Stimulated activated CD4-positive, alpha-beta T cell treated with anti-CD3 and anti-CD28 coated beads, Interleukin-2, amount 100 ng/mL, for 24 hours (primary cell): ENCODE data around the gene OR14C36.
"Not testable (repeated sequence)": the region's sequence is repeated elsewhere in the genome, so short reads cannot be mapped to it uniquely, and the experiment has no call there.

ENCODE experiments used
- DNase-seq, 2 donors: peaks; one replicate each; pipeline ENCODE4 v3.0.0-alpha.2; 2020

Gene OR14C36

GRCh38 chr1:248348475-248348874 lies at the start of gene OR14C36:
OR14C36 (plus strand) TSS chr1:248348775; CDS start chr1:248348775, 0 bp downstream.
- DNase-seq: no peak

DNA sequence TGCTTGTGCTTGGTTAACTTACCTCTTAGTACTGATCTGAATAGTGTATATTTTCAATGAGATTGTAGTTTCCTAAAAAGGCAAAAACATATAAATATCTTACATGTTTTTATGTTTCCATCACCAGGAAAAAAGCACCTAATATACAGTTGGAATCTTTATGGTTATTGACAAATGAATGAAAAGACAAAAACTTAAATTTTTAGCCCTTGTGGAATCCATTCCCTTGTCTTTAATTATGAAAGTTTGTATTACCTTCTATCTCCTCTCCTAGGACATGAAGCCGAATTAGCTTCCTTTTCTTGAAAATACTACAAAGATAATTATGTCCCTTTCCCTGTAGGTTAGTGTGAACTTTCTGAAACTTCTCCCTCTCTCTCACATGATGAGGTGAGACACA lies 45.3 kb upstream of the OR14C36 start, which contains the start of gene OR2T12:
Gene OR2T12, minus strand, starts transcription at position 101 of the 400 bp plus-strand sequence. CDS start 7,846 bp downstream, outside the sequence.
- DNase-seq: no peak

DNA sequence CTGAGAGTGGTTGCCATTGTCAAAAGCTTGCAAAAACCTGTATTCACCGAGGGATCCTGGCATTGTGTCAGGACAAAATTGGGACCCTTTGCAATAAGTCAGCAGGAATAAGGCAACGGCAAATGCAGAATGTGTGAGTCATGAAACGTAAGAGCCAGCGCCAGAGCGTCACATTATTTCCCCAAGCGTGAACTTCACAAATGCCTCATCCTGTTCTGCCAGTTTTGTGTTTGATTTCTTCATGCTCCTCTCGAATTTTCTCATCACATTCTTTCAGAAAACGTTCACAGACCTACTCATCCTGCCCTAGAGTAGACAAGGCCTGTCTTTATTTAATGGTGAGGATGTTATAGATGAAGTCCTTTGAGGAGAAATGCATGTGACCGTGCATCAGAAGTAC lies 42.9 kb upstream of the OR14C36 start:
- not testable (repeated sequence) for DNase-seq

- DNase-seq: no peak
Measured at GRCh38 chr1:248306103-248306502, 42.5 kb upstream of the OR14C36 start.

DNA sequence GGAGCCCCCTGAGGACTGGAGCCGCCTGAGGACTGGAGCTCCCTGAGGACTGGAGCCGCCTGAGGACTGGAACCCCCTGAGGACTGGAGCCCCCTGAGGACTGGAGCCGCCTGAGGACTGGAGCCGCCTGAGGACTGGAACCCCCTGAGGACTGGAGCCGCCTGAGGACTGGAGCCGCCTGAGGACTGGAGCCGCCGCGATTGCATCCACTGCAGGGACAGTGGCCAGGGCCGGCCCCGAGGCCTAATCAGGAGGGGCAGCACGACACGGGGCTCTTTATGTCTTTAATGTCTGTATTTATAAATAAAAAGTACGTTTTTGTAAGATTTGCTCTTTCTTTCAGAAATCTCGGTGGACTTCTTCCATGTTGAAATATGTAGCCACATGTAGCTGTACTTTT lies 41.8 kb upstream of the OR14C36 start:
- DNase-seq: not testable (repeated sequence)

DNA sequence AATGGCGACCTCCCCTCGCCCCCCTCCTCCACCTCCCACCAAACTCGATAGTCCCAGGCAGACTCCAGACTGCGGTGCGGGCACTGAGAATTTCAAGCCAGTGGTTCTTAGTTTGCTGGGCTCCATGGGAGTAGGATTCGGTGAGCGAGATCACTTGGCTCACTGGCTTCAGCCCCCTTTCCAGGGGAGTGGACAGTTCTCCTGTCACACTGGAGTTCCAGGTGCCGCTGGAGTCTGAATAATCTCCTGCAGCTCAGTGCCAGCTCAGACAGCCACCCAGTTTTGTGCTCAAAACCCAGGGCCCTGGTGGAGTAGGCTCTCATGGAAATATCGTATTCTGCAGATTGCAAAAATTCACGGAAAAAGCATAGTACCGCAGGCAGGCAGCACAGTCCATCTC lies 31.8 kb upstream of the OR14C36 start:
- no peak for DNase-seq

GRCh38 chr1:248324468-248324867 lies 24.1 kb upstream of the OR14C36 start, which contains the start of gene OR2M7:
OR2M7 (minus strand) TSS chr1:248324568; CDS start chr1:248324568, 0 bp downstream.
- DNase-seq: no peak

DNA sequence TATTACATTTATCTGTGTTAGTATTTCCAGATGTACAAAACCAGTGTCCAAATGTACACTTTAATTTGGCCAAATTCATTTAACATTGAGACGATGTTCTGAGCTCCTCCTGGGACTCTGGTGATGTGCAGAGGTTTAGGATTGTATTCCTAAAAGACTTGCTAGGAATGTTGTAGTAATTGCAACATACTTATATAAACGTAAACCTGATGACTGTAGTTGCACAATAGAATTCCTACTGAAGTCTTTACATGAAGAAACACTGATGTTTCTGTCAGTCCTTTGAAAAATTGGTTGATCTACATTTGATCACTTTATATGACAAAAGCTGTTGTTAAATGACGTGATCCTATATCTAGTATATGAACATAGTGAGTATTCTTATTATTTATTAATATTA lies 5.1 kb upstream of the OR14C36 start:
- DNase-seq: no peak

- DNase-seq: no peak
Measured at GRCh38 chr1:248359415-248359814, 10.8 kb downstream of the OR14C36 start.

GRCh38 chr1:248361121-248361715 lies 12.6 kb downstream of the OR14C36 start, which contains the start of gene OR2T4:
OR2T4 (plus strand) TSS chr1:248361665; CDS start chr1:248361665, 0 bp downstream.
- no peak for DNase-seq

GRCh38 chr1:248366609-248367008 lies 18.0 kb downstream of the OR14C36 start:
- no peak for DNase-seq

- no peak for DNase-seq
Measured at GRCh38 chr1:248372394-248372793, 23.8 kb downstream of the OR14C36 start.

- DNase-seq: no peak
Measured at GRCh38 chr1:248373761-248374160, 25.2 kb downstream of the OR14C36 start.

DNA sequence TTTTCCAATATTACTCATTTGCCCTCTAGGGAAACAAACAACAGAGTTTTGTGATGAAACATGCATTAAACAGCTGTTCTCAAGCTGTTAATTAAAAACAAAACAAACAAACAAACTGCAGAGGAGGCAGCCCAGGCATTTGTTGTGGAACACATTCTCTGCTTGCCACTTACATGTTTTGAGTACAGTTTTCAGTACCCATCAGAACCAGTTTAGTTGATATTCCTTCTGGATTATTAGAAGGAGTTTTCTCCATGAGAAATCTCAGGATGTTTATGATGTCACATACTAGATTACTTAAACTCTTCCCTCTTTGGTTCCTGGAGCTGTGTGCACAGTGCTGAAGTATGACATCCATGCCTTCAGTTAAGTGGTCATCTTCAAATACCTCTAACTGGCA lies 26.9 kb downstream of the OR14C36 start, which contains the start of gene OR2T6:
Gene OR2T6, plus strand, starts transcription at position 301 of the 400 bp plus-strand sequence. CDS start 11,863 bp downstream, outside the sequence.
- DNase-seq: no peak

DNA sequence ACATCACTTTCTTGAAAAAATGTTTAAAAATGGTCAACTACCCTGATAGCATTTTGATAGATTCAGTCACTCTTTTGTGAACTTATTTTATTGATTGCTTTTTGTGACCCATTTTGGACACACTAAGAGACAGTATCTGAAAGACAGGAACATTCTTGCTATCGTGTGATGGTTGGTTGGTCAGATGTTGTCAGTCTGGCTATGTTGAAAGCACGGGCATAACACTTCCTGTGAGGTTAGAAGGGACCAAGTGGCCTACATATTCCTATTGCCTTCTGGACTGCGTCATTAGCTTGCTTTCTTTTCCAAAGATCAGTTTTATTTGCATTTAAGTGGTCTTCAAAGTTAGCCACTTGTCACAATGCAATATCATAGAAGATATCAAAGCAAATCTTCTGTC lies 28.3 kb downstream of the OR14C36 start:
- DNase-seq: no peak

GRCh38 chr1:248380854-248381253 lies 32.3 kb downstream of the OR14C36 start:
- DNase-seq: no peak

DNA sequence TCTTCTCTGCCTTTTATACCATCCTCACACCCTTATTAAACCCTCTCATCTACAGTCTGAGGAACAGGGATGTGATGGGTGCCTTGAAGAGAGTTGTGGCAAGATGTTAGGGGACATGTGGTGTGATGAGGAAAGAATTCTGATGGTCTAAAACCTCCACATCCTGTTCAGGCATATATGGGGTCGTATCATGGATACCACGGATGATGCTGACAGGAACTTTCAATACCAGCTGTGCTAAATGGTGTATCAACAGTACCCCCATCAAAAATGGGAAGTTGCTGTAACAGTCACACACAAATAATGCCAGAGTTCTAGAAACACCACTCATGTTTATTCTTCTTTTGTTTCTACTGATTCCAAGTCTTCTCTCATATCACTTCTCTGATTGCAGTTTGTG lies 39.9 kb downstream of the OR14C36 start:
- no peak for DNase-seq

GRCh38 chr1:248393050-248393449 lies 44.5 kb downstream of the OR14C36 start:
- DNase-seq: no peak
